ENCODE measurements around the gene DMAC2.

DNA sequence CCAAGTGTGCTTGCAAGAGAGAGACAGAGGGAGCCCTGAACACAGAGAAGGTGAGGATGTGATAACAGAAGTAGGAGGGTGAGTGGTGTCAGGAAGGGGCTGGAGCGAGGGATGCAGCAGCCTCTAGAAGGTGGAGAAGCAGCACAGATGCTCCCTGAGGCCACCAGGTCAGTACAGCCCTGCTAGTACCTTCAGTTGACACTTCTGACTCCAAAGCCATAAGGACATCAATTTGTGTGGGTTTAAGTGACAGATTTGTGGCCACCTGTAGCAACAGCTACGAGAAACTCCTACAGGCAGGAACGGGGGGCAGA is 10.1 kb upstream of the DMAC2 start:
- TF ChIP-seq, protein P1, sequence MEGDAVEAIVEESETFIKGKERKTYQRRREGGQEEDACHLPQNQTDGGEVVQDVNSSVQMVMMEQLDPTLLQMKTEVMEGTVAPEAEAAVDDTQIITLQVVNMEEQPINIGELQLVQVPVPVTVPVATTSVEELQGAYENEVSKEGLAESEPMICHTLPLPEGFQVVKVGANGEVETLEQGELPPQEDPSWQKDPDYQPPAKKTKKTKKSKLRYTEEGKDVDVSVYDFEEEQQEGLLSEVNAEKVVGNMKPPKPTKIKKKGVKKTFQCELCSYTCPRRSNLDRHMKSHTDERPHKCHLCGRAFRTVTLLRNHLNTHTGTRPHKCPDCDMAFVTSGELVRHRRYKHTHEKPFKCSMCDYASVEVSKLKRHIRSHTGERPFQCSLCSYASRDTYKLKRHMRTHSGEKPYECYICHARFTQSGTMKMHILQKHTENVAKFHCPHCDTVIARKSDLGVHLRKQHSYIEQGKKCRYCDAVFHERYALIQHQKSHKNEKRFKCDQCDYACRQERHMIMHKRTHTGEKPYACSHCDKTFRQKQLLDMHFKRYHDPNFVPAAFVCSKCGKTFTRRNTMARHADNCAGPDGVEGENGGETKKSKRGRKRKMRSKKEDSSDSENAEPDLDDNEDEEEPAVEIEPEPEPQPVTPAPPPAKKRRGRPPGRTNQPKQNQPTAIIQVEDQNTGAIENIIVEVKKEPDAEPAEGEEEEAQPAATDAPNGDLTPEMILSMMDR (IDR thresholded peaks at IDR 0.05) = no peak
- no peak for TF ChIP-seq POLR2A (IDR thresholded peaks at IDR 0.05)

Measured in lower leg skin (tissue), 3 donors.